Left ventricle myocardium inferior (tissue), 1 donor: ENCODE data around the gene PIGZ. TPM values are rescaled to one million over a fixed set of nuclear protein-coding genes. Genes with fewer than 3 reads are reported as not detected.

Source experiments
- DNase-seq: peaks from one replicate; pipeline ENCODE4 v3.0.0-alpha.2; 2020
- H3K27ac ChIP-seq: fragments of 200-600 bp; replicated peaks from 2 replicates; pipeline ENCODE4 v1.8.0; 2021
- H3K27me3 ChIP-seq: fragments of 200-600 bp; 2 replicates; pipeline ENCODE4 v1.8.0; 2021; ENCODE audit warnings: low read depth
- H3K36me3 ChIP-seq: fragments of 200-600 bp; 2 replicates; pipeline ENCODE4 v1.8.0; 2021
- H3K4me1 ChIP-seq: fragments of 200-600 bp; 2 replicates; pipeline ENCODE4 v1.8.0; 2021
- H3K4me3 ChIP-seq: fragments of 200-600 bp; 2 replicates; pipeline ENCODE4 v1.8.0; 2021; ENCODE audit warnings: mild to moderate bottlenecking, moderate library complexity
- H3K9me3 ChIP-seq: fragments of 200-600 bp; replicated peaks from 2 replicates; pipeline ENCODE4 v1.8.0; 2021
- intact Hi-C: fragments of 100-400 bp; cut with micrococcal nuclease; formaldehyde crosslinking; loops from one replicate; pipeline ENCODE4 v1.11.0; 2022
- total RNA-seq: library from RNA; stranded (reverse); fragmentation: NEBNext Ultra II Directional; extraction: Animal tissue kit (Norgen Biotek cat#: 25700); gene quantifications from one replicate; pipeline ENCODE4 v1.2.1, GENCODE V29; 2021
- TF ChIP-seq, protein P1 (sequence below): fragments of 200-600 bp; IDR thresholded peaks from 2 replicates; pipeline ENCODE4 v1.8.0; 2021; ENCODE audit warnings: antibody characterized with exemption, mild to moderate bottlenecking, borderline replicate concordance
- donor health status: DM: no; HTN: yes; CAD: no; lungs with severe emphysema.

The PIGZ gene
- total RNA-seq, 1 donor from 2014 or later, result 3.7 TPM

- TF ChIP-seq, protein P1, sequence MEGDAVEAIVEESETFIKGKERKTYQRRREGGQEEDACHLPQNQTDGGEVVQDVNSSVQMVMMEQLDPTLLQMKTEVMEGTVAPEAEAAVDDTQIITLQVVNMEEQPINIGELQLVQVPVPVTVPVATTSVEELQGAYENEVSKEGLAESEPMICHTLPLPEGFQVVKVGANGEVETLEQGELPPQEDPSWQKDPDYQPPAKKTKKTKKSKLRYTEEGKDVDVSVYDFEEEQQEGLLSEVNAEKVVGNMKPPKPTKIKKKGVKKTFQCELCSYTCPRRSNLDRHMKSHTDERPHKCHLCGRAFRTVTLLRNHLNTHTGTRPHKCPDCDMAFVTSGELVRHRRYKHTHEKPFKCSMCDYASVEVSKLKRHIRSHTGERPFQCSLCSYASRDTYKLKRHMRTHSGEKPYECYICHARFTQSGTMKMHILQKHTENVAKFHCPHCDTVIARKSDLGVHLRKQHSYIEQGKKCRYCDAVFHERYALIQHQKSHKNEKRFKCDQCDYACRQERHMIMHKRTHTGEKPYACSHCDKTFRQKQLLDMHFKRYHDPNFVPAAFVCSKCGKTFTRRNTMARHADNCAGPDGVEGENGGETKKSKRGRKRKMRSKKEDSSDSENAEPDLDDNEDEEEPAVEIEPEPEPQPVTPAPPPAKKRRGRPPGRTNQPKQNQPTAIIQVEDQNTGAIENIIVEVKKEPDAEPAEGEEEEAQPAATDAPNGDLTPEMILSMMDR, result peak; percentile 85
- H3K9me3 ChIP-seq, result peaks cover 8% of the 10 kb centered on the region
- no peaks in the 10 kb centered on the region for H3K36me3 ChIP-seq
- peak overlapping the region; percentile 65 for H3K27ac ChIP-seq
- peaks cover 15% of the 10 kb centered on the region for H3K4me1 ChIP-seq
- H3K4me3 ChIP-seq, result peak overlapping the region; percentile 76
- DNase-seq, result peak; percentile 75
- intact Hi-C loops, result loop anchor here (10.0 kb wide), 1 partner anchor 182 kb away; no protein-coding TSS in a partner anchor
- no peaks in the 10 kb centered on the region for H3K27me3 ChIP-seq
Measured at GRCh38 chr3:197002701-197003454, 34.2 kb upstream of the PIGZ start.

GRCh38 chr3:197001972-197002700 lies 33.5 kb upstream of the PIGZ start:
- intact Hi-C loops, result loop anchor here (10.0 kb wide), 1 partner anchor 183 kb away; no protein-coding TSS in a partner anchor
- Histone ChIP-seq H3K4me3 (peak overlapping the region; percentile 76), H3K27me3 (no peaks in the 10 kb centered on the region), H3K36me3 (no peaks in the 10 kb centered on the region), H3K27ac (peak overlapping the region; percentile 65), H3K9me3 (peaks cover 8% of the 10 kb centered on the region), H3K4me1 (peaks cover 15% of the 10 kb centered on the region)
- TF ChIP-seq, protein P1, result no peak
- peak; percentile 21 for DNase-seq

- peak overlapping the region; percentile 65 for H3K27ac ChIP-seq
- peak; percentile 10 for DNase-seq
- peaks cover 8% of the 10 kb centered on the region for H3K9me3 ChIP-seq
- TF ChIP-seq, protein P1, result no peak
- peak overlapping the region; percentile 76 for H3K4me3 ChIP-seq
- H3K4me1 ChIP-seq, result peaks cover 15% of the 10 kb centered on the region
- no peaks in the 10 kb centered on the region for H3K36me3 ChIP-seq
- intact Hi-C loops, result loop anchor here (10.0 kb wide), 1 partner anchor 183 kb away; no protein-coding TSS in a partner anchor
- H3K27me3 ChIP-seq, result no peaks in the 10 kb centered on the region
Measured at GRCh38 chr3:197001106-197001971, 32.7 kb upstream of the PIGZ start.

- intact Hi-C loops, result loop anchor here (10.0 kb wide), 1 partner anchor 185 kb away; no protein-coding TSS in a partner anchor
Measured at GRCh38 chr3:197000211-197000610, 31.6 kb upstream of the PIGZ start.

More at GRCh38 chr3:197000211-197000610, 31.6 kb upstream of the PIGZ start:
- Histone ChIP-seq H3K27me3 (no peaks in the 10 kb centered on the region), H3K9me3 (peaks cover 8% of the 10 kb centered on the region), H3K27ac (no peak overlapping the region), H3K4me1 (peaks cover 15% of the 10 kb centered on the region), H3K36me3 (no peaks in the 10 kb centered on the region), H3K4me3 (no peak overlapping the region)
- TF ChIP-seq, protein P1, result no peak
- DNase-seq, result peak; percentile 4
